ENCODE measurements around the gene SH3GLB2.

Gene SH3GLB2

DNA sequence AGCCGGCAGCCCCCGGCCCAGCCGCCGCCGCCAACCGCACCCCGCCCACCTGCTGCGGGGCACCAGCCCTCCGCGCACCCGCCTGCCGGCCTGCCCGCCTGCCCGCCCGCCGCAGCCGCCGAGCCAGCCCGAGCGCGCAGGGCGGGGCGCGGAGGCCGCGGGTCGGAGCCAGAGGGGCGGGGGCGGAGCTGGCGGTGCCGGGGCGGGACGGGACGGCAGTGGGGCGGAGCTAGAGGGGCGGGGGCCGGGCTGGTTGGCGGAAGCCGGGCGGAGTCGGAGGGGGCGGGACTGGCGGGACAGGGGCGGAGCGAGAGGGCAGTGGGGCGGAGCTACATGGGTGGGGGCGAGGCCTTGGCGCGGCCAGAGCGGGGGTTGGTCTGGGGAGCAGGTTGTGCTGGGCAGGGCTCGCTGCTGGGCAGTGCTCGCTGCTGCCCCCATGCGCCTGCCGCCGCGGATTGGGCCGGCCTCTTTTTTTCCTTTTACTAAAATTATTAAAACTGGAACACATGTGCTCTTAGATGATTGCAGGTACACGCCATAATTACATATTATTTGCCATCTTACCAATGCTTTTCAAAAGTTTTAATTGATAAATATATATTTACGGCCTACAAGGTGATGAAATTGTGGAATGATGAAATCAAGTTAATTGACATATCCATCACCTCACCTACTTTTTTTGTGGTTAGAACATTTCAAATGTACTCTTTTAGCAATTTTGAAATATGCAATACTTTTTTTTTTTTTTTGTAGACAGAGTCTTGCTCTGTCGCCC is at the start of gene SH3GLB2:
TSS of gene SH3GLB2 (minus strand) at position 140 of the 775 bp plus-strand sequence. CDS start 177 bp downstream, outside the sequence.
- DNase-seq (ENCODE audit: low read depth, low spot score), result peak; percentile 70

DNA sequence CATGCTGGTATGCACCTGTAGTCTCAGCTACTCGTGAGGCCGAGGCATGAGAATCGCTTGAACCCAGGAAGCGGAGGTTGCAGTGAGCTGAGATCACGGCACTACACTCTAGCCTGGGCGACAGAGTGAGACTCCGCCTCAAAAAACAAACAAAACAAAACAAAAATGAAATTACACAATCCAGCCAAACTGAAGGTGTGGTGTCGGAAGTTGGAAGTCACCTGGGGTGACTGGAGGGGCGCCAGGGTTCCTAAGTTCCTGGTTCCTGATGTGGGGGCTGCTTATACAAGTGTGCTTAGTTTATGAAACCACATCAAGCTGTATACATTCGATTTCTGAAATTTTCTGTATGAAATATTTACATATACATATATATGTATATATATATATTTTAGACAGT is 49.1 kb upstream of the SH3GLB2 start:
- DNase-seq (ENCODE audit: low read depth, low spot score), result no peak

DNA sequence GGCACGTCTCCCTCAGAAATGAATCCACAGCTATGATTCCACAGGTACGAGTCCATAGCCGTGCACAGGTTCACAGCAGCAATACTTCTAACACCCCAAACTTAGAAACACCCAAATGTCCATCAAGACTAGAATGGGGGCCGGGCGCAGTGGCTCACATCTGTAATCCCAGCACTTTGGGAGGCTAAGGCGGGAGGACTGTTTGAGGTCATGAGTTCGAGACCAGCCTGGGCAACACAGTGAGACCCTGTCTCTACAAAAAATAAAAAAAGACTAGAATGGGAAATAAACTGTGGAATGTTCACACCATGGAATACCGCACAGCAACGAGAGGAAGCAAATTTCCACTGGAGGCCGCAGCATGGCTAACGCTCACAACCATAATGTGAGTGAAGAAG is 48.5 kb upstream of the SH3GLB2 start:
- DNase-seq (ENCODE audit: low read depth, low spot score), result no peak

DNA sequence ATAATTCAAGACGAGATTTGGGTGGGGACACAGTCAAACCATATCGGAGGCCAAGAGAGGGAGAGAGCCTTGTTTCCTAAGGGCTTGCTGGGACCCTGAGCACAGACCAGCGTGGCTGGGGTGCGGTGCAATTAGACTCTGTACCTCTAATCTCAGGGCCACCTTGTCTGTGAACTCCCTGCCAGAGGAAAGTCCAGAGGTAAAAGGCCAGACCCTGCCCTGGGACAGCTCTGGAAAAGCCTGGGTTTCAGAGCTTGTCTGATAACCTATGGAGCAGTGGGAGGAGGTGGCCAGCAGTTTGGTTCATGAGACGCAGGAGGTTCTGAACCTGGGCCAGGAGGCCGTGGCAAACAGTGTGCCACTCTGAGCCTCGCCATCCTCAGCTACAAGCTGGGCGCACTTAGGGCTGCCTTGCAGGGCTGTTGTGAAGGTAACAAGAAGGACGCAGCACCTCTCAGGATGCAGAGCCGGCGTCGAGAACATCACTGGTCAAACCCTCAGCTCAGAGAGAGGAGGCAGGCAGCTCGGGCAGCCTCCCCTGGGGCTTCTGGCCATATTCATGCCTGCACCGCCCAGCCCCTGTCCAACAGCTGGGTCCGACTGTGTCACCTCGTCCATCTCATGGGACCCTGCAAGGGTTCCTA is 48.0 kb upstream of the SH3GLB2 start:
- DNase-seq (ENCODE audit: low read depth, low spot score), result no peak

DNA sequence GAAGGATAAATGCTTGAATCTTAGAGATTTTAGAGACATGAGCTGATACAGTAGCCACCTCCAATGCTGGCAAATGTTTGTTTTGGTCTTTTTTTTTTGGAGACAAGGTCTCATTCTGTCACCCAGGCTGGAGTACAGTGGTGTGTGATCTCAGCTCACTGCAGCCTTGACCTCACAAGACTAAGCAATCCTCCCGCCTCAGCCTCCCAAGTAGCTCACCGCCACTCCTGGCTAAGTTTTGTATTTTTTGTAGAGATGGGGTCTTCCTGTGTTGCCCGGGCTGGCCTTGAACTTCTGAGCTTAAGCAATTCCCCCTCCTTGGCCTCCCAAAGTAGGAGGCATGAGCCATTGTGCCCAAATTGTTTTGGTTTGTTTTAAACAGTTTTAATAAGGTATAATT is 46.0 kb upstream of the SH3GLB2 start:
- DNase-seq (ENCODE audit: low read depth, low spot score), result no peak

DNA sequence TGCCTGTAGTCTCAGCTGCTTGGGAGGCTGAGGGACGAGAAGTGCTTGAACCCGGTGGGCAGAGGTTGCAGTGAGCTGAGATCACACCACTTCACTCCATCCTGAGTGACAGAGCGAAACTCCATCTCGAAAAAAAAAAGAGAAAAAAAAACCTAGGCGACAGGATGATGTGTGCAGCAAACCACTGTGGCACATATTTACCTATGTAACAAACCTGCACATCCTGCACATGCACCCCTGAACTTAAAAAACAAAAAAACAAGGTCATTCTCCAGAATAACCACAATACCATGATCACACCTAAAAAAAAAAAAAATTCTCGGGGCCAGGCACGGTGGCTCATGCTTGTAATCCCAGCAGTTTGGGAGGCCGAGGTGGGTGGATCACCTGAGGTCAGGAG is 45.3 kb upstream of the SH3GLB2 start:
- no peak for DNase-seq (ENCODE audit: low read depth, low spot score)

DNA sequence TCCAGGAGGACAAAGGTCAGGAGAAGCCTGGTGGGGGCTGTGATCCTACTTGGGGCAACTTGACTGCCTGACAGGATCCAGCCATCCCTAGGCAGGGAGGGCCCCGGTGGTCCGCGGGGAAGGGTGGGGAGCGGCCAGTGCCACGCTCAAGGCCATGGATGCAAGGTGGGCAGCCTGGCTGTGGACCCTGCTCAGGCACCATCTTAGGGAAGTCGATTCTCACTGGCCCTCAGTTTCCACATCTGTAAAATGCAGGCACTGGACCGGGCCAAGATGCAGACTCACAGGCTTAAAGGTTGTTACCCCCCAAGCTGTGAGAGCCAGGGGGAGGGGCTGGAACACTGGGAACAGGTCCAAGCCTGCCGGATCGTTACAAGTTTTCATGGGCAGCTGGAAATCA is 44.0 kb upstream of the SH3GLB2 start:
- DNase-seq (ENCODE audit: low read depth, low spot score), result no peak

DNA sequence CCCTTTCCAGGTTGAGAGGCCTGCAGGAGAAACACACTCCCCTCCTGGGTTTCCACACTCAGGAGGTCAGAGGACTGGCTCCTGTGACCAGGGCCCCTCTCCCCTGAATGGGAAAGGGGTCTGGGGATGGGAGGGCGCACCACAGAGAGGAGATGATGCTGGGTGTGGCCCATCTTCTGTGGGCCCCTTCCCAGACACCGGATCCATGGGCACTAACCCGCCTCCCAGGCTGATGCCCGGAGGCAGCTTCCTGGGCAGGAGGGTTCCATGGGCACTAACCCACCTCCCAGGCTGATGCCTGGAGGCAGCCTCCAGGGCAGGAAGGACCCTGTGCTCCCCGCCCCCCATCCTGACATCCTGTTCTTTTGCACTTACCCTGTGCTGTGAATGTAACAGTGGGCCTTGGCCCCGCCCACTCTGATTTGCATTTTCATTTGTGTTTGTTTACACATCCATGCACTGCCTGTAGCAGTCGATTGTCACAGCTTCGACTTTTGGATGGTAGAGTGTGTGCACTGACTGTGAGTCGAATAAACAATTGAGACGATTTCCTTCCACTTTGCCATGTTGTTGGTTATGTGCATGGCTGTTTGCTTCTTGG is 43.5 kb upstream of the SH3GLB2 start:
- DNase-seq (ENCODE audit: low read depth, low spot score), result no peak

DNA sequence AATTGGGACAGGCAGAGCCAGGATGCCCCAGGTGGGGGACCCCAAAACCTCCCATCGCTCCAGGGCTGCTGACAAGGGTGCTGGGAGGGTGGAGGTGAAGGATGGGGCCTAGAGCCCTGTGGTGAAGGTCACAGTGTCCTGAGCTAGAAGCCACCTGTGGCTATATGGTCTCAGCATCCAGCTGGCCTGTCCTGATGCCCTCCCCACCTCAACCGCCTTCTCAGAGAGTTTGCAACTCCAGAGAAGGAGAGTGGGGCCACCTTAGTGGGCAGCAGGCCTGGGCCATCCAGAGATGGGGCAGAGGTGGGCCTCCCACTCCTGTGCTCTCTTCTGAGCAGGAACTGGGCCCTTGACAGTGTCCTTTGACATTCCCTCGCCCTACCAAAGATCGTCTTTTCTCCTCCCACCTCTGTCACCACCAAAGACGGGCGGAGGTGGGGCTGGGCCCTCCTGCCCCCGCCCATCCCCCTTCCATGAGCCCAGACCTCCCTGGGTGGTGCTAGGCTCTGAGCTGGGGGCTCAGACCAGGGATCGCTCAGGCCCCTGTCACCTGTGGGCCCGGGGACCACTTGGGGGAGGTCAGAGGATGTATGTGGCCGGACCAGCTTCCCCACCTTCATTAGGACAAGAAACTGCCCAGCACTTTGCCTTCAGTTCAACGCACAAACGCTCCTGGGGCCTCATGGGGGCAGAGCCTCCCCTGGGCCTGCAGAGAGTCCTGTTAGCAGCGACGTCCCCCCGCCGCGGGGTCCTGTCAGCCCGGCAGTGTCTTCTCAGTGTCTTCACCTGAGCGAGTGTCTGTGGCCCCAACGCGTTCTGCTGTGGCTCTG is 42.8 kb upstream of the SH3GLB2 start:
- DNase-seq (ENCODE audit: low read depth, low spot score), result no peak

DNA sequence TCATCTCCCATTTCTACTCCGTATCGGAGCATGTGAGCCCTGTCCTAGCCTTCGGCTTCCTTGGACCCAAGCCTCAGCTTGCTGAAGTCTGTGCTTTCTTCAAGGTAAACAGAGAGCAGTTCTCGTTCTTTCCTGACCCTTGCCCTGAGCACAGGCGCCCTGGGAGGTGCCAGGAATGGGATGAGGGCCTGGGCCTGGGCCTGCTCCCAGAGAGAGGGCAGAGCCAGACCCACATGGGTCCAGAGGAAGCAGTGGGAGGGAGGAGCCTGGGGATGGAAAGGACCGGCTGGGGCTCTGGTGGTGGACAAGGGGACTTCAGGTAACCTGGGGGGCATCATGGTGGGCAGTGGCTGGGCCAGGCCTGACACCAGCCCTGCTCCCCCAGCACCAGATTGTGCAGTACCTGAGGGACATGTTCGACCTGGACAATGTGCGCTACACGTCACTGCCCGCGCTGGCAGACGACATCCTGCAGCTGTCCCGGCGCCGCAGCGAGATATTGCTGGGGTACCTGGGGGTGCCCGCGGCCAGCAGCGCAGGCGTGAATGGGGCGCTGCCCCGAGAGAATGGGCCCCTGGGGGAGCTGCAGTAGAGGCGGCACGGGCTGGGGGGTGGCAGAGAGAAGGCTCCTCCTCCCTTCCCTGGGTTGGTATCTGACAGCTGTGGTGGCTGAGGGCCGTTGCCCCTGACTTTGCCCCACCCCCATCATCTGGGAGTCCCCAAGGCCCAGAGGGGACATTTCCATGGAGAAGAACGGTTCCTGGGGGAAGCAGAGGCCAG is 41.9 kb upstream of the SH3GLB2 start:
- DNase-seq (ENCODE audit: low read depth, low spot score), result no peak

DNA sequence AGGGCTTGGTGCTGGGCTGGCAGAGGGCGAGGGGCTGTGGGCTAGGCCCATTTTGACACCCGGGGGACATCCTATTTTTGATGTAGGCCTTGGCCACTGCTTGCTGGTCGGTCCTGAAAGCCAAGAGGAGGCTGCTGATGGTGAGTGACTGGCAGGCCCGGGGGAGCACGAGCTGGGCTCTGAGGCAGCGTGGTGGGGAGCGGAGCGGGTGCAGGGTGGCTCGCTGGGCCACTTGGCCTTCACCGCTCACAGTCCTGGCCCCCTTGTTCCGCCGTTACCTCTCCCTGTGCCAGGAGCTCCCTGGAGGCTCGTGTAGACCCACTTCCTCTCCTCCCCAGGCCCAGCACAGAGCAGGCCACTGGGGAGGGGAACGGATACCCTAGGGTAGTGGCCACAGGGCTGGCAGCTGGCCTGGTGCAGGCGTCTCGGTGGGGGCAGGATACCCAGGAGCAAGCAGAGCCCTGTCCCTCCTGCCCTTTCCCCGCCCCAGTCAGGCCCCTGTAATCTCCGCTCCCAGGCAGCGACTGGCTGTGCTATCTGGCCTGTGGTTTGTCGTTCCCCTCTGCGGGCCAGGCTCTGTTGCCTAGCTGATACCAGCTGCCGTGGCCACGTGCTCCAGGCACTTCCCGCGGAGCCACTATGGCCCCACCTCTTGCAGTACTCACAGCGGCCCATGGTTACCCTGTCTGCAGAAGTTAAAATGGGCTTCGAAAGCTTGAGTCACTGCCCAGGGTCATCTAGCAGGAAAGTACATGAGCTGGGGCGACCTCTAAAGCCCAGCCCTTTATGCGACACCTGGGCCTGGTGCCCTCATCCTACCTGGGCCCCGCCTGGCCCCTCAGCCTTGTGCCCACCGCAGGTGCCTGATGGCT is 41.1 kb upstream of the SH3GLB2 start:
- DNase-seq (ENCODE audit: low read depth, low spot score), result no peak

DNA sequence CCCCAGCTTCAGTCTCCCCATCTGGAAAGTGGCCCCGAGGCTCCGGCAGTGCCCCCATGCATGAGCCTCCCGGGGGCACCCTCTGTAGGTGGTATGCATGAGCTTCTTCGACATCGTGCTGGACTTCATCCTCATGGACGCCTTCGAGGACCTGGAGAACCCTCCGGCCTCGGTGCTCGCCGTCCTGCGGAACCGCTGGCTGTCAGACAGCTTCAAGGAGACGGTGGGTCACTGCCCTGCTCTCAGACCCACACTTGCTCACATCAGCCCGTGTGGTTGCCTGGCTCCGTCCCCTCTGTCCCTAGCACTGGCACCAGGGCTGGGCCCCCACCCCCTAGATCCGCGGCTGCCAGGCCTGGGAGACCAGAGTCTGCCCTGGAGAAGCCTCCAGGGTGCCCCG is 40.0 kb upstream of the SH3GLB2 start:
- no peak for DNase-seq (ENCODE audit: low read depth, low spot score)

DNA sequence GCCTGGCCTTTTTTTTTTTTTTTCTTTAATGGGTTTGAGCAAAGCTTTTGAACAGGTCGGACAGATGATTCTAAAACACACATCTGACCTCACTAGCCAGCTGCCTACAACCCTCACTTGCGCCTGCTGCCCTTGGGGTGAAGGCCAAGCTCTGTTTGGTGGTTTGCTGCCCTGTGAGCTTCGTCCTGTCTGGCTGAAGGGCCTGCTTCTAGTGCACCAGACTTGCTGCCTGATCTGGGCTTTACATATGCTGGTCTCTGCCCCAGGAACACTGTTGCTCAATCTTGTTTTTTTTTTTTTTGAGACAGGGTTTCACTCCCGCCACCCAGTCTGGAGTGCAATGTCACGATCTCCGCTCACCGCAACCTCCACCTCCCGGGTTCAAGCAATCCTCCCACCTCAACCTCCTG is 36.4 kb upstream of the SH3GLB2 start:
- no peak for DNase-seq (ENCODE audit: low read depth, low spot score)

DNA sequence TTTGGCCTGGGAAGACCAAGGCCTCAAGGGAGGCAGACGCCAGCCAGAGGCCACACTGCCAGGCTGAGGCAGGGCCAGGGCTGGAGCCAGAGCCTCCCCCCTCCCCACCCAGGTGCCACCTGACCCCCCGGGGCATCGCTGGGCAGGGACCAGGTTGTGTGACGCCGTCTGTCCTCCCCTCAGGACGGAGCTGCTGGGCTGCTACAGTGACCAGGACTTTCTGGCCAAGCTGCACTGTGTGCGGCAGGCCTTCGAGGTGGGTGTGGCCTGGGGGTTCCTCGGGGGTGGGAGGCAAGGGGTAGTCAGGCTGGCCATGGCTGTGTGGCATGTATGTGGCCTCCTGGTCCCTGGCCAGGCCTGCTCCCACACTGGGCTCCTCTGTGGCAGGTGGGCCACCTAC is 34.9 kb upstream of the SH3GLB2 start:
- no peak for DNase-seq (ENCODE audit: low read depth, low spot score)

DNA sequence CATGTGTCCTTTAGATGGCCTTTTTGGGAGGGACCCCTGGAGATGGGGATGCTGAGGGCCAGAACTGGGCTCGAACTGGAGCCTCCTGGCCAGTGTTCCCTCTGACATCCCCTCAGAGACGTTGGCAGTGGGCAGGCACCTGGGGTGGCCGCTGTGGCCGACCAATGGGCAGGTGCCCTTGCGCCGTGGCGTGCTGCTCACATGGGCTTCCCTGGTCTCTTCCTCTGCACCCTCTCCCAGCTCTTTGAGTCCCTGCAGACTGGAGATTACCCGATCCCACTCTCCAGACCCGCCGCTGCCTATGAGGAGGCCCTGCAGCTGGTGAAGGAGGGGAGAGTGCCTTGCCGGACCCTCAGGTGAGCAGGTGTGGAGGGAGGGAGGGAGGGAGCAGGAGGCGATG is 32.9 kb upstream of the SH3GLB2 start:
- DNase-seq (ENCODE audit: low read depth, low spot score), result no peak

DNA sequence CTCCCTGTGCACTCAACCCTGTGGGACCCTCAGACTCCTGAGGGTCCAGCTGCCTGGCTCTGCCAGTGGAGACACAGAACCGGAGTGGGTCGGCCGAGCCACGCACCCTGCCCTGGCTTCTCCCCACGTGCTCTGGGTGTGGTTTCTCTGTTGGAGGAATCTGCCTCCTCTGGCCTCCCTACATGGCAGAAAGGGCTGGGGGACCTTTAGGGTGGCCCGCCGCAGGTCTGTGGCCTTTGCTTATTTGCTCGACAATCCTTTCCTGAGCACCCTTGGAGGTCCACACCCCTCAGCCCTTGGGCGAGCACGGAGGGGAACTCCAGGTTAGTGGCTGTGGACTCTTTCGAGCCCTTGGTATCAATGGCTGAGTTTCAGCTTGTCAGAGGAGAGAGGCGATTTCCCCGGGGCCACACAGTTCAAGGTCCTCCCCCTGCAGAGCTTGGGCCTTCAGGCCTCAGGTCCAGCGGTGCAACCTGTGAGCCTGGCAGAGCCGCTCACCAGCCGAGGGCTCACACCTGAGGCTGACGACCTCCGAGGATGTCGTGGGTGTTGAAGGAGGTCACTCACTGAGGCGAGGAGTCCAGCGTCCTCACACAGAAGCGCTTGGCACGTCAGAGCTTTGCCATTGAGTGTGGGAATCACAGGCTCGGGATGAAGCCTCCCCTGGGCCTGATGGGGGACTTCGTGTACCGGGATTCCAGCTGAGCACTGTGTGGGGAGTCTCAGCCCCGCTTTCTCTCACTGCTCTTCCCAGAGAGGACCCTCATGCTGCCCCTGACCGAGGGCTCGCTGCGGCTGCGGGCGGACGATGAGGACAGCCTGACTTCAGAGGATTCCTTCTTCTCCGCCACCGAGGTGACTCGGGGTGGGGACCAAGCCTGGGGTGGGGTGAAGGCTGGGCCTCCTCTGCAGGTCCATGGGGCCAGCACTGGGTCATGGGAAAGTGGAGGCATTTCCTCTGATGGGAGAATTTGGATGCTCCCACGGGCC is 32.0 kb upstream of the SH3GLB2 start:
- no peak for DNase-seq (ENCODE audit: low read depth, low spot score)

DNA sequence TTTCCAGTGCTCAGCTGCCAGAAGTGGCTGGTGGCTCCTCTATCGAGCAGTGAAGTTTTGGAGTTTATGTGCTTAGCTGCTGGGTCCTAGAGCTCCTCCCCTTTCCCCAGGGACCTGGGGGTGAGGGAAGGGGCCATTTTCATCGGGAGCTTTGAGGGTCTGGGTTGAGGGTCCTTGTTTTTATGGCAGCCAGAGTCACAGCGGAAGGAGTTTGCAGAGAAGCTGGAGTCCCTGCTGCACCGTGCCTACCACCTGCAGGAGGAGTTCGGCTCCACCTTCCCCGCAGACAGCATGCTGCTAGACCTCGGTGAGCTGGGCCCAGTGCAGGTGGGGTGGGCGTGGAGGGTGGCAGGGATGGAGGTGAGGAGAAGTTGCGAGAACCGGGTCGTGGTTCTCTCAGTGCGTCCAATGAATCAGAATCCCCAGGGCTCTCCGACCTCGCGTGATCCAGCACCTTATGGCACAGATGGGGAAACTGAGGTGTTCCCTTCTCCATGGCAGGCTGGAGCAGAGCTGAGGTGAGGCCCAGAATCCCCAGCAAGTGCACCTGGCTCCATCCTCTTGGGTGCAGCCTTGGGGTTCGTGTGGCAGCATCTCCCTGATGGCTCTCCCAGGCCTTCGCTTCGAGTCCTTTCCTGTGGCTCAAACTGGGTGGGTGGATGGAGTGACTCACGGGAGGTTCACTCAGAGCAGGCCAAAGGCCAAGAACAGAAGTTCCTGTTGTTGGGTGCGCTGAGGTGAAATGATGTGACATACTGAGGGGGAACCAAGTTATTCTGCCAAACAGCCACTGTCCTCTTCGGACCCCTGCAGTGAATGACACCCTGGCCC is 31.0 kb upstream of the SH3GLB2 start:
- no peak for DNase-seq (ENCODE audit: low read depth, low spot score)

DNA sequence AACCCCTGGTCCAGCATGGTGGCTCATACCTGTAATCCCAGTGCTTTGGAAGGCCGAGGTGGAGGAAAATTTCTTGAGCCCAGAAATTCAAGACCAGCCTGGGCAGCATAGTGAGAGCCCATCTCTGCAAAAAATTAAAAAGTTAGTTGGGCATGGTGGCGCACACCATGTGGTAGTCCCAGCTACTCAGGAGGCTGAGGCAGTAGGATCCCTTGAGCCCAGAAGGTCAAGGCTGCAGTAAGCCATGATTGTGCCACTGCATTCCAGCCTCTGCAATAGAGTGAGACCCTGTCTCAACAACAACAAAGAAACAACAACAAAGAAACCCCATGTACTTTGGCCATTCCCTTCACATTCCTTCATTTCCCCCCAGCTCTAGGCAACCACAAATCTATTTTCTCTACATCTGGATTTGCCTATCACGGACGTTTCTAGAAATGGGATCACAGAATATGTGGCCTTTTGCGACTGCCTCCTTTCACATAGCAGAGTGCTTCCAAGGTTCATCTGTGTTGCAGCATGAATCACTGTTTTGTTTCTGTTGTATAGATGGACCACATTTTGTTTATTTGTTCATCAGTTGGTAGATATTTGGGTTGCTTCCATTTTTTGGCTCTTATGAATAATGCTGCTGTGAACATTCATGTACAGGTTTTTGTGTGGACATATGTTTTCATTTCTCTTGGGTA is 26.2 kb upstream of the SH3GLB2 start:
- DNase-seq (ENCODE audit: low read depth, low spot score), result no peak

All from smooth muscle cell of the brain vasculature (primary cell).